HEK293 (cell line): ENCODE data around the gene CELF4.

Experiments
- CTCF ChIP-seq: fragments of 450-650 bp; formaldehyde crosslinking; IDR thresholded peaks from 2 replicates; pipeline ENCODE4 v1.5.1; 2016; ENCODE audit warnings: missing biosample characterization, missing genetic modification characterization
- MEIS1 ChIP-seq: sonication (generic); formaldehyde crosslinking; IDR thresholded peaks from 2 replicates; pipeline ENCODE4 v1.8.1; 2022; ENCODE audit warnings: missing genetic modification reagents, mild to moderate bottlenecking, borderline replicate concordance
- TCF7L2 ChIP-seq: IDR thresholded peaks from 2 replicates; pipeline ENCODE4 v1.6.1; 2011; ENCODE audit warnings: low read depth, mild to moderate bottlenecking, inconsistent platforms, low read length, moderate library complexity, borderline replicate concordance
- TRIM28 ChIP-seq: IDR thresholded peaks from 2 replicates; pipeline ENCODE4 v1.6.1; 2011; ENCODE audit warnings: low read length, control low read depth, borderline replicate concordance
- YY2 ChIP-seq: fragments of 450-650 bp; formaldehyde crosslinking; IDR thresholded peaks from 2 replicates; pipeline ENCODE4 v1.5.1; 2016; ENCODE audit warnings: missing biosample characterization, missing genetic modification characterization
- ZBTB20 ChIP-seq: fragments of 450-650 bp; formaldehyde crosslinking; IDR thresholded peaks from 2 replicates; pipeline ENCODE4 v1.5.1; 2016; ENCODE audit warnings: missing biosample characterization, missing genetic modification characterization
- ZNF138 ChIP-seq: fragments of 450-650 bp; formaldehyde crosslinking; IDR thresholded peaks from 2 replicates; pipeline ENCODE4 v1.5.1; 2016; ENCODE audit warnings: missing biosample characterization, missing genetic modification characterization, borderline replicate concordance
- ZNF174 ChIP-seq: fragments of 450-650 bp; formaldehyde crosslinking; IDR thresholded peaks from 2 replicates; pipeline ENCODE4 v1.5.0; 2017; ENCODE audit warnings: missing biosample characterization, mild to moderate bottlenecking, missing genetic modification characterization
- ZNF239 ChIP-seq: fragments of 450-650 bp; formaldehyde crosslinking; IDR thresholded peaks from 2 replicates; pipeline ENCODE4 v1.5.1; 2016; ENCODE audit warnings: missing biosample characterization, missing genetic modification characterization

- TF ChIP-seq ZBTB20 (tag by site-specific recombination) (no peak), TRIM28 (no peak), CTCF (no peak), ZNF174 (no peak), ZNF239 (tag by site-specific recombination) (no peak), YY2 (tag by site-specific recombination) (no peak), ZNF138 (tag by site-specific recombination) (no peak), MEIS1 (no peak), TCF7L2 (no peak)
Observed at GRCh38 chr18:37428288-37428974, 137.2 kb downstream of the CELF4 start.
